Hepatocyte (in vitro differentiated cells): ENCODE measurements around the gene NADSYN1. TPM values are rescaled to one million over a fixed set of nuclear protein-coding genes. Genes with fewer than 3 reads are reported as not detected.
"Not testable (repeated sequence)": the region's sequence is repeated elsewhere in the genome, so short reads cannot be mapped to it uniquely, and the experiment has no call there.

Experiments
- DNase-seq: peaks from one replicate; pipeline ENCODE4 v3.0.0-alpha.2; 2016; ENCODE audit warnings: low spot score
- H2AFZ ChIP-seq: fragments of 200-600 bp; sonication (generic); 2 replicates; pipeline ENCODE4 v1.6.0; 2016; ENCODE audit warnings: antibody characterized with exemption, mild to moderate bottlenecking
- H3K27ac ChIP-seq: fragments of 200-600 bp; sonication (generic); 2 replicates; pipeline ENCODE4 v1.5.1; 2016; ENCODE audit warnings: mild to moderate bottlenecking
- H3K27me3 ChIP-seq: fragments of 200-600 bp; sonication (generic); 2 replicates; pipeline ENCODE4 v1.6.1; 2016
- H3K36me3 ChIP-seq: fragments of 200-600 bp; sonication (generic); replicated peaks from 2 replicates; pipeline ENCODE4 v1.5.1; 2016; ENCODE audit warnings: low read depth; ENCODE audit not compliant: insufficient read depth
- H3K4me1 ChIP-seq: fragments of 200-600 bp; sonication (generic); 2 replicates; pipeline ENCODE4 v1.5.1; 2016; ENCODE audit warnings: mild to moderate bottlenecking, moderate library complexity; ENCODE audit not compliant: insufficient read depth
- H3K4me2 ChIP-seq: fragments of 200-600 bp; sonication (generic); 2 replicates; pipeline ENCODE4 v1.6.0; 2016
- H3K4me3 ChIP-seq: fragments of 200-600 bp; sonication (generic); 2 replicates; pipeline ENCODE4 v1.5.1; 2016; ENCODE audit warnings: mild to moderate bottlenecking
- H3K79me2 ChIP-seq: fragments of 200-600 bp; sonication (generic); 2 replicates; pipeline ENCODE4 v1.6.0; 2017; ENCODE audit warnings: mild to moderate bottlenecking
- H3K9me2 ChIP-seq: fragments of 200-600 bp; sonication (generic); replicated peaks from 2 replicates; pipeline ENCODE4 v1.6.0; 2017; ENCODE audit warnings: mild to moderate bottlenecking; ENCODE audit not compliant: insufficient read depth
- H3K9me3 ChIP-seq: fragments of 200-600 bp; sonication (generic); 2 replicates; pipeline ENCODE4 v1.5.1; 2016; ENCODE audit warnings: low read depth, mild to moderate bottlenecking
- H4K20me1 ChIP-seq: fragments of 200-600 bp; sonication (generic); 2 replicates; pipeline ENCODE4 v1.6.0; 2016; ENCODE audit warnings: mild to moderate bottlenecking; ENCODE audit not compliant: insufficient read depth, poor library complexity, severe bottlenecking
- CTCF ChIP-seq: fragments of 200-600 bp; sonication (generic); IDR thresholded peaks from 2 replicates; pipeline ENCODE4 v1.5.1; 2016; ENCODE audit warnings: antibody characterized with exemption, mild to moderate bottlenecking; ENCODE audit not compliant: poor library complexity
- EZH2 ChIP-seq: fragments of 200-600 bp; sonication (generic); IDR thresholded peaks from 2 replicates; pipeline ENCODE4 v1.6.1; 2016; ENCODE audit warnings: antibody characterized with exemption, mild to moderate bottlenecking, borderline replicate concordance
- EZH2phosphoT487 ChIP-seq: fragments of 200-600 bp; sonication (generic); IDR thresholded peaks from one replicate; pipeline ENCODE4 v1.6.1; 2018; ENCODE audit warnings: antibody characterized with exemption, mild to moderate bottlenecking, low read depth, moderate library complexity; ENCODE audit not compliant: unreplicated experiment, severe bottlenecking
- WGBS: methylation state at CpG from one replicate; pipeline ENCODE4 v1.1.6; 2016; ENCODE audit warnings: low lambda C conversion rate; ENCODE audit errors: missing lambda C conversion rate; 5-methylcytosine and 5-hydroxymethylcytosine counted together
- polyA plus RNA-seq: library from polyadenylated mRNA; unstranded; fragments of >200 nt; fragmentation: Nextera tagmentation; extraction: Ambion mirVana; gene quantifications from 2 replicates; pipeline ENCODE4 v1.2.1, GENCODE V29; 2016
- total RNA-seq: library from RNA; depleted of rRNA; stranded (reverse); fragments of >200 nt; gene quantifications from 2 replicates; pipeline ENCODE4 v1.2.3, GENCODE V29; 2014

NADSYN1 gene
- total and polyA plus RNA-seq, 2 experiments from 2014 or later: 42.0 to 43.7 TPM

DNA sequence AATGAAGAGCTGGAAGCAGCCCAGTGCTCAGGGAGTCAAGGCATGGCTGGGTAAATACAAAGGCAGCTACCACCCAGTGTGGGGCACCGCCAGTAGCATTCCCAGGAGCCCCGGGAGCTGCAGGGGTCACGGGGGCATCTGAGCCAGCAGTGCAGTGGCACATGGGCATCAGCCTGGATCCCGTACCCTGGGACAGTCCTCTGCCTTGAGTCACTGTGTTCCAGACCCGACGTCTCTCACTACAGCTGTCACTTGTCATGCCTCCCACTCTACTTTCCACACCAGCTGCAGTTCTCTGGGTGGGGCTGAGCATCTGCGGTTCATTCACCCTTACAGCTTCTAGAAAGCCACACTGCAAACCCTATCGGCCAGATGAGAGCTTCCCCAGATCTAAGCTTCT lies 34.4 kb upstream of the NADSYN1 start:
- H3K9me2 ChIP-seq: no peaks in the 10 kb centered on the region
- H3K79me2 ChIP-seq: no peaks in the 10 kb centered on the region
- no peaks in the 10 kb centered on the region for H4K20me1 ChIP-seq
- H3K9me3 ChIP-seq: no peaks in the 10 kb centered on the region
- WGBS: 91% methylated on average over 8 of the region's 8 CpGs
- no peak overlapping the region for H2AFZ ChIP-seq
- no peak overlapping the region for H3K4me3 ChIP-seq
- H3K4me2 ChIP-seq: no peak overlapping the region
- H3K4me1 ChIP-seq: no peaks in the 10 kb centered on the region
- H3K36me3 ChIP-seq: no peaks in the 10 kb centered on the region
- H3K27ac ChIP-seq: no peak overlapping the region
- DNase-seq: no peak
- H3K27me3 ChIP-seq: no peaks in the 10 kb centered on the region
- TF ChIP-seq CTCF (no peak), EZH2phosphoT487 (no peak), EZH2 (no peak)

DNA sequence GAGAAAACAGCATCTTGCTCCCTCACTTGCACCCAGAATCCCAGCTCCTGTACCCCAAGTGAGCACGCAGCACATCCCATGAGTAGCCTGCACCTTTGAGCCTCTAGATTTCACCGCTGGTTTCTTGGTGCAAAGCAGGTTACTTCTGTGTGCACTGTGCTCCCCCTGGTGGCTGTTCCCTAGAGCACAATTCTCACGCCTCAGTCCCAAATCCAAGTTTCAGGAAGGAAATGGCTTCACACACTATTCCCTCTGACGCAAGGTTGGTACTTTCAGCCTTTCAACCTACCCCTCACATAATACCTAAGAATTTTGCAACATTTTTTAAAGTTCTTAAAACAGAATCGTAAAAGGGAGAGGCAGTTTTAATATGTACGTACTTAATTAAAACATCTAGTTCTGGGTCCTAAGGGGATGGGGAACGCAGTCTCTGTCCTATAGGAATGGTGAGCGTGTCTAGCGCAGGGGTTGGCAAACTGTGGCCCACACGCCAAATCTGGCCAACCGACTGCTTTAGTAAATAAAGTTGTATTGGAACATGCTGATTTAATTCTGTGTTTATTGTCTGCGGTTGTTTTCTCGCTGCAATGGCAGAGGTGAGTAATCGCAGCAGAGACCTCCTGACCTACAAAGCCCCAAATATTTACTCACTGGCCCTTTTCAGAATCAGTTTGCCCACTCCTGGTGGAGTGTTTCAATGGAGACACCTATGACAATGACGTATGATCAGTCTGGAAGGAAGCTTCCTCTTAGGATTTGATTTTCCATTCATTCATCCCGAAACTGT lies 32.4 kb upstream of the NADSYN1 start:
- no peaks in the 10 kb centered on the region for H3K9me2 ChIP-seq
- H3K4me2 ChIP-seq: no peak overlapping the region
- no peaks in the 10 kb centered on the region for H3K79me2 ChIP-seq
- TF ChIP-seq EZH2phosphoT487 (no peak), EZH2 (no peak), CTCF (peak; percentile 65)
- H3K9me3 ChIP-seq: no peaks in the 10 kb centered on the region
- DNase-seq: peak; percentile 75
- H2AFZ ChIP-seq: no peak overlapping the region
- H3K27ac ChIP-seq: no peak overlapping the region
- WGBS: 70% methylated on average over 16 of the region's 16 CpGs
- H3K4me3 ChIP-seq: no peak overlapping the region
- no peaks in the 10 kb centered on the region for H4K20me1 ChIP-seq
- no peaks in the 10 kb centered on the region for H3K27me3 ChIP-seq
- H3K4me1 ChIP-seq: no peaks in the 10 kb centered on the region
- no peaks in the 10 kb centered on the region for H3K36me3 ChIP-seq

- DNase-seq: no peak
- Histone ChIP-seq H3K4me1 (no peaks in the 10 kb centered on the region), H3K4me3 (no peak overlapping the region), H3K9me3 (no peaks in the 10 kb centered on the region), H3K27ac (no peak overlapping the region), H3K79me2 (no peaks in the 10 kb centered on the region), H3K4me2 (no peak overlapping the region), H3K9me2 (no peaks in the 10 kb centered on the region), H4K20me1 (no peaks in the 10 kb centered on the region), H2AFZ (no peak overlapping the region), H3K36me3 (no peaks in the 10 kb centered on the region), H3K27me3 (no peaks in the 10 kb centered on the region)
- TF ChIP-seq EZH2: no peak
- 87% methylated on average over 12 of the region's 12 CpGs for WGBS
These were observed 31.5 kb upstream of the NADSYN1 start for GRCh38 chr11:71421392-71421950.

DNA sequence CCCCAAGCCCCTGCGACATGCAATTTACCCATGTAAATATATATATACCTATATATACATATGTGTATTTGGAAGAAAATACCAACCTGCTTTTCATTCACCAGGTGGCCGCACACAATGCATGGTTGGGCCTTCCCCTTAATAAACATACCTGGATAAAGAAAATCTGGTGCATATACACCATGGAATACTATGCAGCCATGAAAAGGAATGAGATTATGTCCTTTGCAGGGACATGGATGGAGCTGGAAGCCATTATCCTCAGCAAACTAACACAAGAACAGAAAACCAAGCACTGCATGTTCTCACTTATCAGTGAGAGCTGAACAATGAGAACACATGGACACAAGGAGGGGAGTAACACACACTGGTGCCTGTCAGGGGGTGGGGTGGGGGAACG lies 30.7 kb upstream of the NADSYN1 start:
- H3K79me2 ChIP-seq, H3K27me3 ChIP-seq, H3K4me1 ChIP-seq, H4K20me1 ChIP-seq, H3K27ac ChIP-seq, H3K36me3 ChIP-seq, H3K4me3 ChIP-seq, H3K4me2 ChIP-seq, H2AFZ ChIP-seq, H3K9me3 ChIP-seq, H3K9me2 ChIP-seq, DNase-seq: not testable (repeated sequence)
- 96% methylated on average over 3 of the region's 3 CpGs for WGBS
